H1 (cell line): ENCODE results near the gene GPR137. TPM values are rescaled to one million over a fixed set of nuclear protein-coding genes. Genes with fewer than 3 reads are reported as not detected.

Experiments
- CTCF ChIA-PET: fragments of 300-600 bp; sonication (Branson Sonifier 250); formaldehyde crosslinking; loops from one replicate; lab custom pipeline; 2021; ENCODE audit not compliant: partially characterized antibody; lab: Charles Lee
- POLR2A ChIA-PET: fragments of 300-600 bp; sonication (Branson Sonifier 250); formaldehyde crosslinking; loops from one replicate; lab custom pipeline; 2021; ENCODE audit warnings: inconsistent platforms; ENCODE audit not compliant: partially characterized antibody; lab: Charles Lee
- DNase-seq, 2 experiments: peaks; one replicate each; pipeline versions ENCODE4 v3.0.0 to v3.0.0-alpha.2; 2010 to 2022; ENCODE audit warnings: low spot score in 2 of 2, low read depth in 1 of 2, mixed read lengths in 1 of 2
- FAIRE-seq: peaks from 2 replicates; lab custom pipeline; 2011; peaks lifted over from hg19 to GRCh38; lab: Jason Lieb, UNC
- H2AFZ ChIP-seq: 2 replicates; pipeline ENCODE4 v1.8.1; 2012; ENCODE audit warnings: low read length, inconsistent platforms
- H2AK5ac ChIP-seq: 2 replicates; pipeline ENCODE4 v1.6.1; 2013; ENCODE audit warnings: low read depth, low read length
- H2BK120ac ChIP-seq: replicated peaks from 2 replicates; pipeline ENCODE3; 2013; ENCODE audit warnings: low read depth, low read length, inconsistent platforms
- H2BK12ac ChIP-seq: 2 replicates; pipeline ENCODE4 v1.6.1; 2013; ENCODE audit warnings: low read depth, low read length
- H2BK15ac ChIP-seq: 2 replicates; pipeline ENCODE4 v1.6.1; 2013; ENCODE audit warnings: low read length
- H2BK20ac ChIP-seq: 2 replicates; pipeline ENCODE4 v1.6.1; 2013; ENCODE audit warnings: low read length
- H2BK5ac ChIP-seq: 2 replicates; pipeline ENCODE4 v1.6.1; 2013; ENCODE audit warnings: low read depth, low read length
- H3K14ac ChIP-seq: 2 replicates; pipeline ENCODE4 v1.6.1; 2013; ENCODE audit warnings: inconsistent platforms; ENCODE audit not compliant: insufficient read length
- H3K18ac ChIP-seq: 2 replicates; pipeline ENCODE4 v1.6.1; 2013; ENCODE audit warnings: low read length; ENCODE audit errors: extremely low read depth
- H3K23ac ChIP-seq: 2 replicates; pipeline ENCODE4 v1.6.1; 2013; ENCODE audit warnings: inconsistent platforms; ENCODE audit not compliant: insufficient read length
- H3K23me2 ChIP-seq: 2 replicates; pipeline ENCODE4 v1.6.1; 2013; ENCODE audit warnings: low read depth, low read length
- H3K27ac ChIP-seq: 2 replicates; pipeline ENCODE4 v1.6.1; 2011; ENCODE audit warnings: low read depth, low read length, inconsistent platforms
- H3K27me3 ChIP-seq, 4 experiments: replicated peaks in 1 of 4; 1 replicate in 1 of 4; 2 replicates in 3 of 4; pipeline versions ENCODE4 v1.6.1 to v1.8.1; 2011 to 2013; ENCODE audit warnings: low read length in 3 of 4, mild to moderate bottlenecking in 3 of 4, inconsistent platforms in 2 of 4, mixed read lengths in 2 of 4, moderate library complexity in 1 of 4; ENCODE audit not compliant: control insufficient read depth in 3 of 4, insufficient read depth in 3 of 4; ENCODE audit errors: extremely low read depth in 1 of 4
- H3K36me3 ChIP-seq, 4 experiments: 2 replicates each; pipeline versions ENCODE4 v1.6.1 to v1.8.1; 2011 to 2013; ENCODE audit warnings: mild to moderate bottlenecking in 4 of 4, low read length in 3 of 4, moderate library complexity in 2 of 4, control low read depth in 1 of 4, inconsistent platforms in 1 of 4; ENCODE audit not compliant: insufficient read depth in 4 of 4, control insufficient read depth in 2 of 4
- H3K4ac ChIP-seq: replicated peaks from 2 replicates; pipeline ENCODE3; 2013; ENCODE audit warnings: low read length, low read depth, mixed read lengths, inconsistent platforms; ENCODE audit not compliant: insufficient read length
- H3K4me1 ChIP-seq, 4 experiments: replicated peaks in 1 of 4; 1 replicate in 1 of 4; 2 replicates in 3 of 4; pipeline versions ENCODE4 v1.6.1 to v1.8.1; 2011 to 2013; ENCODE audit warnings: low read length in 3 of 4, inconsistent platforms in 2 of 4, mixed read lengths in 1 of 4; ENCODE audit not compliant: insufficient read depth in 4 of 4, control insufficient read depth in 3 of 4
- H3K4me2 ChIP-seq, 2 experiments: 2 replicates each; pipeline versions ENCODE4 v1.6.1 to v1.8.1; 2011 to 2013; ENCODE audit warnings: low read depth in 2 of 2, low read length in 2 of 2, control low read depth in 1 of 2, inconsistent platforms in 1 of 2, mild to moderate bottlenecking in 1 of 2; ENCODE audit not compliant: insufficient read depth in 1 of 2
- H3K4me3 ChIP-seq, 4 experiments: fragments of 200-600, 300-600 bp in 1 of 4; sonication (generic), shearing (Covaris generic), sonication (Bioruptor Twin) in 1 of 4; 2 replicates each; pipeline versions ENCODE4 v1.5.1 to v1.8.1; 2011 to 2016; ENCODE audit warnings: low read length in 4 of 4, low read depth in 3 of 4, control low read depth in 2 of 4, inconsistent platforms in 2 of 4, mild to moderate bottlenecking in 2 of 4, mixed read lengths in 1 of 4, moderate library complexity in 1 of 4; ENCODE audit not compliant: insufficient read depth in 2 of 4; ENCODE audit errors: extremely low read depth in 1 of 4
- H3K56ac ChIP-seq: replicated peaks from 2 replicates; pipeline ENCODE3; 2013; ENCODE audit warnings: low read depth, mild to moderate bottlenecking, mixed read lengths, low read length, inconsistent platforms; ENCODE audit not compliant: insufficient read length
- H3K79me1 ChIP-seq: 2 replicates; pipeline ENCODE4 v1.6.1; 2013; ENCODE audit warnings: low read depth, low read length, control low read depth
- H3K79me2 ChIP-seq, 2 experiments: 2 replicates each; pipeline versions ENCODE4 v1.6.1 to v1.8.1; 2012 to 2013; ENCODE audit warnings: low read length in 2 of 2, mild to moderate bottlenecking in 2 of 2, inconsistent platforms in 1 of 2; ENCODE audit not compliant: insufficient read depth in 2 of 2, control insufficient read depth in 1 of 2
- H3K9ac ChIP-seq, 4 experiments: replicated peaks in 1 of 4; 1 replicate in 1 of 4; 2 replicates in 3 of 4; pipeline versions ENCODE4 v1.6.1 to v1.8.1; 2011 to 2013; ENCODE audit warnings: low read depth in 3 of 4, low read length in 3 of 4, control low read depth in 2 of 4, mild to moderate bottlenecking in 2 of 4, moderate library complexity in 2 of 4, inconsistent platforms in 1 of 4; ENCODE audit errors: extremely low read depth in 1 of 4
- H3K9me3 ChIP-seq, 2 experiments: 2 replicates each; pipeline versions ENCODE4 v1.6.1 to v1.8.1; 2012 to 2013; ENCODE audit warnings: mild to moderate bottlenecking in 2 of 2, moderate library complexity in 2 of 2, control low read depth in 1 of 2, inconsistent platforms in 1 of 2, low read depth in 1 of 2, low read length in 1 of 2, mixed read lengths in 1 of 2; ENCODE audit not compliant: insufficient read depth in 2 of 2
- H4K20me1 ChIP-seq, 2 experiments: replicated peaks in 1 of 2; 2 replicates each; pipeline versions ENCODE3 to v1.8.1; 2011 to 2013; ENCODE audit warnings: inconsistent platforms in 2 of 2, low read length in 2 of 2, mild to moderate bottlenecking in 1 of 2; ENCODE audit not compliant: insufficient read depth in 2 of 2, control insufficient read depth in 1 of 2
- H4K5ac ChIP-seq: 2 replicates; pipeline ENCODE4 v1.6.1; 2013; ENCODE audit warnings: low read length, low read depth, mixed read lengths, inconsistent platforms; ENCODE audit not compliant: insufficient read length
- H4K8ac ChIP-seq: 2 replicates; pipeline ENCODE4 v1.8.0; 2013; ENCODE audit warnings: mild to moderate bottlenecking, moderate library complexity, low read length, inconsistent platforms; ENCODE audit not compliant: insufficient read depth; ENCODE audit errors: extremely low read depth
- H4K91ac ChIP-seq: replicated peaks from 2 replicates; pipeline ENCODE3; 2013; ENCODE audit warnings: low read length, mixed read lengths, inconsistent platforms; ENCODE audit not compliant: insufficient read length
- CHD1 ChIP-seq: IDR thresholded peaks from 2 replicates; pipeline ENCODE4 v1.6.1; 2012; ENCODE audit warnings: low read depth, low read length, improper control_type of control experiment
- CTCF ChIP-seq, 3 experiments: IDR thresholded peaks; 1 replicate in 2 of 3; 2 replicates in 1 of 3; pipeline versions ENCODE4 v1.5.1 to v1.6.1; 2011; ENCODE audit warnings: low read length in 3 of 3, mild to moderate bottlenecking in 3 of 3, inconsistent platforms in 2 of 3, low read depth in 1 of 3, moderate library complexity in 1 of 3; ENCODE audit not compliant: insufficient read depth in 1 of 3; ENCODE audit errors: control extremely low read depth in 1 of 3
- JUN ChIP-seq: IDR thresholded peaks from 2 replicates; pipeline ENCODE4 v1.6.1; 2011; ENCODE audit warnings: low read depth, mild to moderate bottlenecking, improper control_type of control experiment, low read length
- KDM1A ChIP-seq: fragments of 200-600, 300-600 bp; sonication (generic); IDR thresholded peaks from 2 replicates; pipeline ENCODE4 v1.7.1; 2016; ENCODE audit warnings: mild to moderate bottlenecking, low read length, borderline replicate concordance
- MAFK ChIP-seq: IDR thresholded peaks from 2 replicates; pipeline ENCODE4 v1.6.1; 2012; ENCODE audit warnings: low read depth, mild to moderate bottlenecking, improper control_type of control experiment, low read length
- NRF1 ChIP-seq: IDR thresholded peaks from 2 replicates; pipeline ENCODE4 v1.6.1; 2011; ENCODE audit warnings: mild to moderate bottlenecking, low read depth, low read length, improper control_type of control experiment
- PHF8 ChIP-seq: fragments of 200-600 bp; sonication (generic); conservative IDR thresholded peaks from 2 replicates; pipeline ENCODE4 v1.7.1; 2012; ENCODE audit warnings: low read depth, mild to moderate bottlenecking, inconsistent platforms, low read length, moderate library complexity
- POLR2AphosphoS5 ChIP-seq: IDR thresholded peaks from 2 replicates; pipeline ENCODE4 v1.6.1; 2011; ENCODE audit warnings: low read depth, low read length
- RAD21 ChIP-seq, 2 experiments: IDR thresholded peaks in 1 of 2; conservative IDR thresholded peaks in 1 of 2; 2 replicates each; pipeline ENCODE4 v1.6.1; 2011; ENCODE audit warnings: low read depth in 2 of 2, low read length in 2 of 2, improper control_type of control experiment in 1 of 2, inconsistent platforms in 1 of 2, mild to moderate bottlenecking in 1 of 2, moderate library complexity in 1 of 2
- RXRA ChIP-seq: IDR thresholded peaks from 2 replicates; pipeline ENCODE4 v1.6.1; 2011; ENCODE audit warnings: low read depth, mild to moderate bottlenecking, low read length, moderate library complexity; ENCODE audit not compliant: insufficient read depth
- WGBS, 2 experiments: shearing (Covaris generic) in 1 of 2; methylation state at CpG; one replicate each; pipeline versions ENCODE4 v1.1.6 to v1.1.7; 2013 to 2015; ENCODE audit warnings: low lambda C conversion rate in 2 of 2, mixed read lengths in 2 of 2, inconsistent platforms in 1 of 2, low coverage in 1 of 2, missing lambda C conversion rate in 1 of 2; ENCODE audit not compliant: insufficient replicate concordance in 2 of 2, insufficient coverage in 1 of 2, insufficient read length in 1 of 2; ENCODE audit errors: extremely low coverage in 1 of 2, missing lambda C conversion rate in 1 of 2; 5-methylcytosine and 5-hydroxymethylcytosine counted together
- polyA plus RNA-seq, 7 experiments: library from polyadenylated mRNA; depleted of rRNA in 3 of 7; stranded (reverse) in 5 of 7; unstranded in 2 of 7; fragments of >200 nt in 5 of 7; fragments of 200-250 nt in 2 of 7; gene quantifications; 1 replicate in 5 of 7; 2 replicates in 1 of 7; 4 replicates in 1 of 7; pipeline versions ENCODE4 v1.2.1 to v1.2.3, GENCODE V29; 2011 to 2013; ENCODE audit warnings: missing spikeins in 2 of 7, mixed read lengths in 2 of 7
- total RNA-seq: library from RNA; stranded (reverse); fragmentation: NEBNext Ultra II Directional; extraction: Animal tissue kit (Norgen Biotek cat#: 25700); gene quantifications from 2 replicates; pipeline ENCODE4 v1.2.1, GENCODE V29; 2021

The GPR137 gene
- total and polyA plus RNA-seq, 2 of the 8 experiments (the other 6 are each of a cell fraction or from before 2014, with no cell fraction given), result 36.2 to 37.8 TPM

GRCh38 chr11:64323373-64323772, 37.7 kb downstream of the GPR137 start:
- H3K4me2 ChIP-seq, result no peak overlapping the region
- peak overlapping the region; percentile 35; the same call in 1 of the 2 replicates for H4K8ac ChIP-seq
- POLR2A ChIA-PET, result interaction anchor here (0.7 to 2.6 kb wide), 5 partner anchors 9 to 52 kb away, joined by 3 to 12 read pairs (median 4); no protein-coding TSS in a partner anchor
- no peak overlapping the region for H2AFZ ChIP-seq
- peak overlapping the region; percentile 80 for H2BK5ac ChIP-seq
- H3K14ac ChIP-seq, result no peak overlapping the region
- no peak overlapping the region for H3K4me3 ChIP-seq
- no peak overlapping the region for H3K27ac ChIP-seq
- no peak overlapping the region for H2BK15ac ChIP-seq
- peaks cover 3% of the 10 kb centered on the region; the same call in 1 of the 2 replicates for H3K23me2 ChIP-seq
- no peaks in the 10 kb centered on the region for H3K27me3 ChIP-seq
- CTCF ChIA-PET, result interaction anchor here (1.2 to 37.6 kb wide), 7 partner anchors 9 to 32 kb away, joined by 3 to 614 read pairs (median 20); partner anchors contain the start of genes CATSPERZ, CCDC88B, ESRRA and PRDX5
- H2BK12ac ChIP-seq, result peak overlapping the region; percentile 84
- H3K79me1 ChIP-seq, result 0 out of 2 replicates have a peak, but pooled peaks cover 5% of the 10 kb centered on the region
- no peak overlapping the region for H2BK120ac ChIP-seq
- H3K9me3 ChIP-seq, result no peaks in the 10 kb centered on the region
- no peak overlapping the region for H3K23ac ChIP-seq
- WGBS, 2 experiments, result 87% methylated on average over 4 of the region's 5 CpGs; no CpG with 5 or more reads in 1 of the 2 experiments
- H4K20me1 ChIP-seq, result peaks cover 0 to 3% of the 10 kb centered on the region in 2 experiments
- H3K4ac ChIP-seq, result no peak overlapping the region
- H3K36me3 ChIP-seq, result peaks cover 0 to 16% (median 3%) of the 10 kb centered on the region in 4 experiments; a peak in 6 of 8 replicates
- FAIRE-seq (no peak), DNase-seq (no peak)
- no peak overlapping the region for H3K18ac ChIP-seq
- H4K5ac ChIP-seq, result no peak overlapping the region
- H3K9ac ChIP-seq, result no peak overlapping the region
- H3K56ac ChIP-seq, result no peak overlapping the region
- peak overlapping the region; percentile 61 for H4K91ac ChIP-seq
- H2BK20ac ChIP-seq, result no peak overlapping the region
- peaks cover 1 to 10% (median 5%) of the 10 kb centered on the region in 4 experiments; a peak in 6 of 7 replicates for H3K4me1 ChIP-seq
- H3K79me2 ChIP-seq, result peaks cover 0 to 10% of the 10 kb centered on the region in 2 experiments; a peak in 1 of 4 replicates
- 0 out of 2 replicates have a peak overlapping the region, but pooled peaks have one; percentile 10 for H2AK5ac ChIP-seq
- TF ChIP-seq RXRA (no peak), CHD1 (no peak), NRF1 (no peak), PHF8 (no peak), MAFK (no peak), POLR2AphosphoS5 (no peak), KDM1A (no peak), JUN (no peak), RAD21 (IDR thresholded peaks at IDR 0.05 in 1 of 2, conservative IDR thresholded peaks at IDR 0.05 in 1 of 2; ENCODE audit: low read depth in 2 of 2, low read length in 2 of 2) (no peak), CTCF (IDR thresholded peaks at IDR 0.05; ENCODE audit: control extremely low read depth in 1 of 3, insufficient read depth in 1 of 3, low read depth in 1 of 3, low read length in 3 of 3) (no peak)
